BE2C (cell line): ENCODE data around the gene RBMX.

Experiments used
- DNase-seq: peaks from one replicate; pipeline ENCODE4 v3.0.0-alpha.2; 2020
- H3K27me3 ChIP-seq: fragments of 250-450 bp; sonication (Bioruptor Pico); 2 replicates; pipeline ENCODE4 v1.5.1; 2020; ENCODE audit warnings: mild to moderate bottlenecking
- H3K36me3 ChIP-seq: fragments of 250-450 bp; sonication (Bioruptor Pico); 2 replicates; pipeline ENCODE4 v1.5.1; 2020; ENCODE audit warnings: mild to moderate bottlenecking
- H3K4me1 ChIP-seq: fragments of 250-450 bp; sonication (Bioruptor Pico); 2 replicates; pipeline ENCODE4 v1.5.1; 2020
- H3K4me3 ChIP-seq: 2 replicates; pipeline ENCODE4 v1.5.1; 2011; ENCODE audit warnings: low read depth, low read length
- H3K9me3 ChIP-seq: fragments of 250-450 bp; sonication (Bioruptor Pico); 2 replicates; pipeline ENCODE4 v1.5.1; 2020
- TF ChIP-seq, protein P1 (sequence below): IDR thresholded peaks from 2 replicates; pipeline ENCODE4 v1.5.1; 2012; ENCODE audit warnings: mild to moderate bottlenecking, low read depth, low read length

Gene RBMX

DNA sequence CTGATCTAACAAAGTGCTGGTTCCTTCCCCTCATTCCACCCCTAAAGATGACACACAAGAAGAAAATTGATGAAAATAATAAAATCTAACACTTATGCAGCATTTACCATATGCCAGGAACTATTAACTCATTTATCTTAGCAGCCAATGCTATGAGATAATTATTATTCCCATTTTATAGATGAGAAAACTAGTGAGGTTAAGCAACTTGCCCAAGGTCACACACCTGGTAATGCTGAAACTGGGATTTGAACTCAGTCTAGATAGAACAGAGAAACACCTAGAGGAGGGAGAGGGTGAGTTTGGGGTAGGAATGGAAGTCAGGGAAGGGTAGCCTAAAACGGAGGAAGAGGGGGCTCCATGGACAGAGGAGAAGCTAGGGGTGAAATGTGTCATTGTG is 18.6 kb downstream of the RBMX start:
- no peak for DNase-seq
- Histone ChIP-seq H3K4me1 (no peaks in the 10 kb centered on the region), H3K27me3 (no peaks in the 10 kb centered on the region), H3K36me3 (peaks cover 24% of the 10 kb centered on the region), H3K4me3 (no peak overlapping the region), H3K9me3 (no peaks in the 10 kb centered on the region)
- TF ChIP-seq, protein P1, sequence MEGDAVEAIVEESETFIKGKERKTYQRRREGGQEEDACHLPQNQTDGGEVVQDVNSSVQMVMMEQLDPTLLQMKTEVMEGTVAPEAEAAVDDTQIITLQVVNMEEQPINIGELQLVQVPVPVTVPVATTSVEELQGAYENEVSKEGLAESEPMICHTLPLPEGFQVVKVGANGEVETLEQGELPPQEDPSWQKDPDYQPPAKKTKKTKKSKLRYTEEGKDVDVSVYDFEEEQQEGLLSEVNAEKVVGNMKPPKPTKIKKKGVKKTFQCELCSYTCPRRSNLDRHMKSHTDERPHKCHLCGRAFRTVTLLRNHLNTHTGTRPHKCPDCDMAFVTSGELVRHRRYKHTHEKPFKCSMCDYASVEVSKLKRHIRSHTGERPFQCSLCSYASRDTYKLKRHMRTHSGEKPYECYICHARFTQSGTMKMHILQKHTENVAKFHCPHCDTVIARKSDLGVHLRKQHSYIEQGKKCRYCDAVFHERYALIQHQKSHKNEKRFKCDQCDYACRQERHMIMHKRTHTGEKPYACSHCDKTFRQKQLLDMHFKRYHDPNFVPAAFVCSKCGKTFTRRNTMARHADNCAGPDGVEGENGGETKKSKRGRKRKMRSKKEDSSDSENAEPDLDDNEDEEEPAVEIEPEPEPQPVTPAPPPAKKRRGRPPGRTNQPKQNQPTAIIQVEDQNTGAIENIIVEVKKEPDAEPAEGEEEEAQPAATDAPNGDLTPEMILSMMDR, result no peak

DNA sequence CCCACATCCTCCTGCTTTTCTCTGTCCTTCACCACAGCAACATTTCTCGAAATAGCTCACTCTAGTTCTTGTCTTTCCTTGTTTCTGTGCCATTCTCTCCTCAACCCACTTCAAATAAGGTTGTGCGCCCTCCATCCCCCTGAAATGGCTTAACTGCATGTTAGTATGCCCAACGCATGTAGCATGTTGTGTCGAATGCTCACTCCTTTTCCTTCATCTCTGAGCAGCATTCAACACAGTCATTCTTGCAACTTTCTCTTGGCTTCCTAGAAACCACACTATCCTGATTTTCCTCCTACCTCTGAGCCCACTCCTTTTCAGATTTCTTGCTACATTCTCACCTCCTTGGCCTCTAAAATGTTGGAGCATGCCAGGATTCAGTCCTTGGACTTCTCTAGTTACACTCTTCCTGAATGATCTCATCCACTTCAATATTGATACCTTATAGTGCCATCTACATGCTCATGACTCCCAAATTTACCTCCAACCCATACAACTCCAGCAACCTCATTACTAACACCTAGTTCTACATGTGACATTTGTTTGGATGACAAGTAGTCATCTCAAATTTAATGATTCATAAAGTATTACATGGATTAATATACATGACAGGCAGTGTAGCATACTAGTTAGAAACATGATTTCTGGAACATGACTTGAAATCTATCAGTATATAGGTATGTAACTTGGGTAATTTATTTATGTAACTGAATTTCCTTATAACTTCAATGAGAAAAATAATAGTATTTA is 22.3 kb downstream of the RBMX start:
- TF ChIP-seq, protein P1, result no peak
- no peak overlapping the region for H3K4me3 ChIP-seq
- no peaks in the 10 kb centered on the region for H3K27me3 ChIP-seq
- no peak for DNase-seq
- H3K36me3 ChIP-seq, result peaks cover 10% of the 10 kb centered on the region
- no peaks in the 10 kb centered on the region for H3K4me1 ChIP-seq
- no peaks in the 10 kb centered on the region for H3K9me3 ChIP-seq

DNA sequence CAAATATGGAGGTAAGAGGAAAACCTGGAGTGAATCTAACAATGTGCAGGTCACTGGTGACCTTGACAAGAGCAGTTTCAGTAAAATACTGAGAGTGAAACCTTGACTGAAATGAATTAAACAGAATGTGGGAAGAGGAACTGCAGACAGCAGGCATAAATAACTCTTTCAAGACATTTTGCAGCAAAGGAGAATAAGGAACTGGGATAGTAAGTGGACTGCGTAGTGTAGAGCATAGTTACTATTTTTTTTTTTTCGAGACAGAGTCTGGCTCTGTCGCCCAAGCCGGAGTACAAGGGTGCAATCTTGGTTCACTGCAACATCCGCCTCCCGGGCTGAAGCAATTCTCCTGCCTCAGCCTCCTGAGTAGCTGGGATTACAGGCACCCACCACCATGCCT is 24.0 kb downstream of the RBMX start:
- no peaks in the 10 kb centered on the region; the same call in none of the 2 replicates for H3K36me3 ChIP-seq
- no peak overlapping the region for H3K4me3 ChIP-seq
- DNase-seq, result no peak
- no peaks in the 10 kb centered on the region for H3K9me3 ChIP-seq
- H3K27me3 ChIP-seq, result no peaks in the 10 kb centered on the region
- TF ChIP-seq, protein P1, result no peak
- no peaks in the 10 kb centered on the region for H3K4me1 ChIP-seq

DNA sequence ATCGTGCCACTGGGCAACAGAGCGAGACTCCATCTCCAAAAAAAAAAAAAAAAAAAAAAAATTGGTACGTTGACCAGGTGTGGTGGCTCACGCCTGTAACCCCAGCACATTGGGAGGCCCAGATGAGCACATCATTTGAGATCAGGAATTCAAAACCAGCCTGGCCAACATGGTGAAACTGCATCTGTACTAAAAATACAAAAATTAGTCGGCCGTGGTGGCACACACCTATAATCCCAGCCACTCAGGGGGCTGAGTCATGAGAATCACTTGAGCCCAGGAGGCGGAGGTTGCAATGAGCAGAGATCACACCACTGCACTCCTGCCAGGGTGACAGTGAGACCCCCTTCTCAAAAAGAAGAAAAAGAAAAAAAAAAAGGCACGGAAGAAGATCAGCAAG is 24.5 kb downstream of the RBMX start:
- Histone ChIP-seq H3K27me3 (no peaks in the 10 kb centered on the region), H3K36me3 (no peaks in the 10 kb centered on the region)

DNA sequence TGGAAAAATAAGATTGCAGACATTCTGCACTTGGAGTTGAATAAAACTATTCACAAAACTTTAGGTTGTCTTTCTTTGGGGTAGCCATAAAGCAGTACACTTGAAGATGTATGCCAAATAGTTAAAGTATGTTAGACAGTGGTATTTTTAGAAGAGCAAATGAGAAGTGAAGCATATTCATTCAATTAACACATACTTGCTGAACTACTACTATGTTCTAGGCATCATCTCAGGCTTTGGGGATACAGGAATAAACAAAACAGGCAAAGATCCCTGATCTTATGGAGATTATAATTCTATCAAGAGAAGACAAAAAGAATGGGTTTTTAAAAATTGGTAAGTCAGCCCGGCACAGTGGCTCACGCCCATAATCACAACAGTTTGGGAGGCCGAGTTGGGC is 29.0 kb downstream of the RBMX start:
- TF ChIP-seq, protein P1, result no peak
- H3K4me1 ChIP-seq, result no peaks in the 10 kb centered on the region
- no peak overlapping the region for H3K4me3 ChIP-seq
- no peaks in the 10 kb centered on the region; the same call in 1 of the 2 replicates for H3K36me3 ChIP-seq
- H3K9me3 ChIP-seq, result no peaks in the 10 kb centered on the region
- DNase-seq, result no peak
- H3K27me3 ChIP-seq, result no peaks in the 10 kb centered on the region

More for the DNA sequence above, 24.5 kb downstream of the RBMX start:
- Histone ChIP-seq H3K9me3 (no peaks in the 10 kb centered on the region), H3K4me1 (no peaks in the 10 kb centered on the region), H3K4me3 (no peak overlapping the region)
- TF ChIP-seq, protein P1, result no peak
- DNase-seq, result no peak

DNA sequence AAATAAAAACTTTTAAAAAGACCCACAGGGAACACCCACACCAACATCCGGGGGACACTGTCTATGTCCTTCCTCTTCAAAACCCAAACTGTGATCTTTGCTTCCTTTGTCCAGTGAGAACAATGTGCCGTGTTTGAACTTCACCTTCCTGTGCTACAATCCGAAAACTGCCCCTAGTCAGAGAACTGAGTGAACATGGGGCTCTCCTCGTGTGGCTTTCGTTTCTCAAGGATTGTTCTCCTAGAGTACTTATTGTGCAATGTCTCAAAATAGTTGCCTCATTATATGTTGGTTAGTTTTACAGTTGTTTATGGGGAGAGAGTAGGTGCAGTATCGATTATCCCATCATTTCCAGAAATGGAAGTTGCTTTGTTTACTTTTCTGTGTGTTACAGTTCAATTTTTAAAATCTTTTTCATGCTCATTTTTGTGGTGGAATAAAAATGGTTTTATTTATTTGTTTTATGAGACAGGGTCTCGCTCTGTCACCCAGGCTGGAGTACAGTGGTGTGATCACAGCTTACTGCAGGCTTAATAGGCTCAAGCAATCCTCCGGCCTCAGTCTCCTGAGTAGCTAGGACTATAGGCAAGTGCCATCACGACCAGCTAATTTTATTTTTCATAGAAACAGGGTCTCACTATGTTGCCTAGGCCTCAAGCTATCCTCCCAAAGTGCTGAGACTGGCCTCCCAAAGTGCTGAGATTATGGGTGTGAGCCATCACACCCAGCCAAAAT is 29.9 kb downstream of the RBMX start:
- Histone ChIP-seq H3K36me3 (no peaks in the 10 kb centered on the region; the same call in 1 of the 2 replicates), H3K4me1 (no peaks in the 10 kb centered on the region), H3K4me3 (no peak overlapping the region), H3K9me3 (no peaks in the 10 kb centered on the region), H3K27me3 (no peaks in the 10 kb centered on the region)
- DNase-seq, result no peak
- TF ChIP-seq, protein P1, result no peak
